H9 (cell line): ENCODE results near the gene NIPSNAP2. TPM values are rescaled to one million over a fixed set of nuclear protein-coding genes. Genes with fewer than 3 reads are reported as not detected.

Experiments used
- DNase-seq: peaks from one replicate; pipeline ENCODE4 v3.0.0-alpha.2; 2017
- H2AFZ ChIP-seq: one replicate; pipeline ENCODE4 v1.6.1; 2013; ENCODE audit warnings: mild to moderate bottlenecking, low read length, control low read depth, moderate library complexity
- H2AK5ac ChIP-seq: 2 replicates; pipeline ENCODE4 v1.6.1; 2013; ENCODE audit warnings: low read length, control low read depth, mixed read lengths; ENCODE audit not compliant: insufficient read length
- H2BK120ac ChIP-seq: one replicate; pipeline ENCODE4 v1.6.1; 2013; ENCODE audit warnings: low read depth, mild to moderate bottlenecking, low read length, control low read depth, inconsistent platforms; ENCODE audit not compliant: poor library complexity, severe bottlenecking
- H2BK12ac ChIP-seq: 2 replicates; pipeline ENCODE4 v1.6.1; 2013; ENCODE audit warnings: low read length, control low read depth, mixed read lengths, low read depth; ENCODE audit not compliant: insufficient read length
- H2BK15ac ChIP-seq: 2 replicates; pipeline ENCODE4 v1.6.1; 2013; ENCODE audit warnings: low read depth, low read length, control low read depth
- H2BK20ac ChIP-seq: one replicate; pipeline ENCODE4 v1.6.1; 2013; ENCODE audit warnings: low read depth, mild to moderate bottlenecking, low read length, control low read depth, inconsistent platforms; ENCODE audit not compliant: poor library complexity, severe bottlenecking
- H2BK5ac ChIP-seq: 2 replicates; pipeline ENCODE4 v1.6.1; 2013; ENCODE audit warnings: low read length, control low read depth, mixed read lengths; ENCODE audit not compliant: insufficient read length
- H3K14ac ChIP-seq: 2 replicates; pipeline ENCODE4 v1.6.1; 2013; ENCODE audit warnings: low read length, control low read depth; ENCODE audit not compliant: insufficient read depth
- H3K18ac ChIP-seq: 2 replicates; pipeline ENCODE4 v1.6.1; 2013; ENCODE audit warnings: low read depth, mild to moderate bottlenecking, mixed read lengths, low read length, control low read depth; ENCODE audit not compliant: insufficient read length
- H3K23ac ChIP-seq: 2 replicates; pipeline ENCODE4 v1.6.1; 2013; ENCODE audit warnings: low read length, control low read depth, mixed read lengths, low read depth; ENCODE audit not compliant: insufficient read length
- H3K23me2 ChIP-seq: 2 replicates; pipeline ENCODE4 v1.6.1; 2013; ENCODE audit warnings: low read depth, mild to moderate bottlenecking, mixed read lengths, low read length, control low read depth; ENCODE audit not compliant: insufficient read length, poor library complexity, severe bottlenecking
- H3K27ac ChIP-seq: 2 replicates; pipeline ENCODE4 v1.5.1; 2013; ENCODE audit warnings: low read length, control low read depth, mixed read lengths, low read depth; ENCODE audit not compliant: insufficient read length
- H3K27me3 ChIP-seq: 2 replicates; pipeline ENCODE4 v1.6.1; 2013; ENCODE audit warnings: low read length, control low read depth, inconsistent platforms; ENCODE audit not compliant: insufficient read depth
- H3K4ac ChIP-seq: 2 replicates; pipeline ENCODE4 v1.6.1; 2013; ENCODE audit warnings: low read depth, mild to moderate bottlenecking, control low read depth, inconsistent platforms, low read length, moderate library complexity
- H3K4me1 ChIP-seq: 2 replicates; pipeline ENCODE4 v1.6.1; 2013; ENCODE audit warnings: low read length, control low read depth, inconsistent platforms; ENCODE audit not compliant: insufficient read depth
- H3K4me2 ChIP-seq: 2 replicates; pipeline ENCODE4 v1.6.1; 2013; ENCODE audit warnings: low read length, control low read depth, mixed read lengths; ENCODE audit not compliant: insufficient read length, insufficient read depth
- H3K56ac ChIP-seq: 2 replicates; pipeline ENCODE4 v1.6.1; 2013; ENCODE audit warnings: low read depth, mild to moderate bottlenecking, mixed read lengths, low read length, control low read depth; ENCODE audit not compliant: insufficient read length
- H3K79me1 ChIP-seq: 2 replicates; pipeline ENCODE4 v1.6.1; 2013; ENCODE audit warnings: low read depth, mild to moderate bottlenecking, moderate library complexity, low read length, control low read depth, inconsistent platforms; ENCODE audit not compliant: insufficient read depth, poor library complexity, severe bottlenecking
- H3K79me2 ChIP-seq: 2 replicates; pipeline ENCODE4 v1.6.1; 2013; ENCODE audit warnings: low read length, control low read depth, inconsistent platforms; ENCODE audit not compliant: insufficient read depth
- H3K9ac ChIP-seq: 2 replicates; pipeline ENCODE4 v1.6.1; 2013; ENCODE audit warnings: low read length, control low read depth, mixed read lengths; ENCODE audit not compliant: insufficient read length; ENCODE audit errors: extremely low read depth
- H3K9me3 ChIP-seq: one replicate; pipeline ENCODE4 v1.6.1; 2013; ENCODE audit warnings: low read depth, low read length, inconsistent platforms; ENCODE audit not compliant: control insufficient read depth
- H3T11ph ChIP-seq: one replicate; pipeline ENCODE4 v1.6.1; 2013; ENCODE audit warnings: mild to moderate bottlenecking, low read length, control low read depth, inconsistent platforms
- H4K20me1 ChIP-seq: one replicate; pipeline ENCODE4 v1.6.1; 2013; ENCODE audit not compliant: control insufficient read depth, insufficient read length, insufficient read depth
- H4K5ac ChIP-seq: 2 replicates; pipeline ENCODE4 v1.6.1; 2013; ENCODE audit warnings: low read depth, mild to moderate bottlenecking, mixed read lengths, low read length, control low read depth; ENCODE audit not compliant: insufficient read length
- H4K8ac ChIP-seq: replicated peaks from 2 replicates; pipeline ENCODE4 v1.6.1; 2013; ENCODE audit warnings: low read length, control low read depth, mixed read lengths, low read depth; ENCODE audit not compliant: insufficient read length
- H4K91ac ChIP-seq: 2 replicates; pipeline ENCODE4 v1.6.1; 2013; ENCODE audit warnings: low read depth, mild to moderate bottlenecking, moderate library complexity, mixed read lengths, low read length, control low read depth; ENCODE audit not compliant: insufficient read length
- H3K27ac Mint-ChIP-seq, 3 experiments: 2 replicates in 2 of 3; 3 replicates in 1 of 3; pipeline ENCODE4 v1.8.0; 2020 to 2021; ENCODE audit warnings: mixed read lengths in 3 of 3, mild to moderate bottlenecking in 1 of 3, moderate library complexity in 1 of 3
- H3K27me3 Mint-ChIP-seq: 2 replicates; pipeline ENCODE4 v1.8.0; 2021; ENCODE audit warnings: low read depth, mild to moderate bottlenecking, moderate library complexity, mixed read lengths
- H3K36me3 Mint-ChIP-seq, 3 experiments: 2 replicates in 2 of 3; 3 replicates in 1 of 3; pipeline ENCODE4 v1.8.0; 2020 to 2021; ENCODE audit warnings: low read depth in 3 of 3, mixed read lengths in 3 of 3; ENCODE audit not compliant: insufficient read depth in 1 of 3
- H3K4me1 Mint-ChIP-seq, 2 experiments: 2 replicates each; pipeline ENCODE4 v1.8.0; 2020; ENCODE audit warnings: mixed read lengths in 2 of 2
- H3K4me3 Mint-ChIP-seq, 2 experiments: 2 replicates in 1 of 2; 3 replicates in 1 of 2; pipeline ENCODE4 v1.8.0; 2020 to 2021; ENCODE audit warnings: mild to moderate bottlenecking in 2 of 2, mixed read lengths in 2 of 2, moderate library complexity in 1 of 2
- H3K9me3 Mint-ChIP-seq, 2 experiments: 2 replicates in 1 of 2; 3 replicates in 1 of 2; pipeline ENCODE4 v1.8.0; 2020; ENCODE audit warnings: mild to moderate bottlenecking in 2 of 2, mixed read lengths in 2 of 2, moderate library complexity in 1 of 2
- WGBS: extraction: QIAGEN DNeasy Blood & Tissue Kit; methylation state at CpG from one replicate; pipeline ENCODE4 v1.1.7; 2013; ENCODE audit warnings: missing lambda C conversion rate, low lambda C conversion rate, mixed read lengths; ENCODE audit not compliant: insufficient read length; ENCODE audit errors: extremely low coverage; 5-methylcytosine and 5-hydroxymethylcytosine counted together
- total RNA-seq: library from RNA; stranded (reverse); gene quantifications from 2 replicates; pipeline ENCODE4 v1.2.1, GENCODE V29; 2021
- TF ChIP-seq, protein P1 (sequence below): fragments of 200-600 bp; sonication (generic); conservative IDR thresholded peaks from 3 replicates; pipeline ENCODE4 v1.8.0; 2021; ENCODE audit warnings: antibody characterized with exemption, mild to moderate bottlenecking

The NIPSNAP2 gene
- total RNA-seq, 1 experiment from 2014 or later: 40.7 TPM

DNA sequence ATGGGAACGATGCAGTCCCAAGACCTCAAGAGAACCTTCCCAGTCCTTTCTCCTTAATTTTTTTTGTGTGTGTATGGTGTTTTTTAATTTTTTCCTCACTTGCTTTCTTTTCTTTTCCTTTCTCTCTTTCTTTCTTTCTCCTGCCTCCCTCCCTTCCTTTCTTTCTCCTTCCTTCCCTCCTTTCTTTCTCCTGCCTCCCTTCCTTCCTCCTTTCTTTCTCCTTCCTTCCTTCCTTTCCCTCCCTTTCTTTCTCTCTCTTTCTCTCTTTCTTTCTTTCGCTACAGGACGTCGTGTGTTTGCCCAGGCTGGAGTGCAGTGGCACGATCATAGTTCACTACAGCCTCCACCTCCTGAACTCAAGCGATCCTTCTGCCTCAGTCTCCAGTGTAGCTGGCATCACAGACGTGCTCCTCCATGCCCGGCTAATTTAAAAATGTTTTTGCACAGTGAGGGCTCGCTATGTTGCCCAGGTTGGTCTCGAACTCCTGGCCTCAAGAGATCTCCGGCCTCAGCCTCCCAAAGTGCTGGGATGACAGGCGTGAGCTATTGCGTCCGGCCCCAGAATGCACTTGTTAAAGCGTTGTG, 709 bp upstream of the NIPSNAP2 start:
- H3K27ac ChIP-seq: no peak overlapping the region
- peaks cover 3% of the 10 kb centered on the region; the same call in 1 of the 2 replicates for H3K27me3 ChIP-seq
- no peak overlapping the region for H2BK5ac ChIP-seq
- no peak overlapping the region for H4K91ac ChIP-seq
- H3K23ac ChIP-seq: no peak overlapping the region
- no peak overlapping the region for H2BK120ac ChIP-seq
- H2BK15ac ChIP-seq: no peak overlapping the region
- H3K27ac Mint-ChIP-seq: no peak overlapping the region
- peak overlapping the region; percentile 45 to 73 for H3K4me3 Mint-ChIP-seq
- H3K14ac ChIP-seq: no peak overlapping the region
- H3K56ac ChIP-seq: no peak overlapping the region
- peaks cover under 1 to 13% (median 6%) of the 10 kb centered on the region in 3 experiments; a peak in 5 of 7 replicates for H3K36me3 Mint-ChIP-seq
- H3K4ac ChIP-seq: no peak overlapping the region
- no peak overlapping the region for H3K4me2 ChIP-seq
- no peak overlapping the region for H2AFZ ChIP-seq
- no peak overlapping the region for H4K8ac ChIP-seq
- no CpG with 5 or more reads among the region's 15 CpGs for WGBS
- peaks cover 0 to 3% of the 10 kb centered on the region in 2 experiments; a peak in 2 of 5 replicates for H3K9me3 Mint-ChIP-seq
- DNase-seq: no peak
- no peak overlapping the region for H4K5ac ChIP-seq
- no peaks in the 10 kb centered on the region for H3K23me2 ChIP-seq
- H2BK12ac ChIP-seq: no peak overlapping the region
- no peaks in the 10 kb centered on the region for H3K79me2 ChIP-seq
- no peak overlapping the region for H3T11ph ChIP-seq
- H3K9ac ChIP-seq: no peak overlapping the region
- no peaks in the 10 kb centered on the region for H3K9me3 ChIP-seq
- no peak overlapping the region for H3K18ac ChIP-seq
- peaks cover 9% of the 10 kb centered on the region in 2 experiments for H3K4me1 Mint-ChIP-seq
- no peak overlapping the region for H2AK5ac ChIP-seq
- H3K4me1 ChIP-seq: no peaks in the 10 kb centered on the region
- no peak overlapping the region for H2BK20ac ChIP-seq
- H3K27me3 Mint-ChIP-seq: peaks cover 30% of the 10 kb centered on the region
- no peaks in the 10 kb centered on the region for H4K20me1 ChIP-seq
- H3K79me1 ChIP-seq: no peaks in the 10 kb centered on the region
- TF ChIP-seq, protein P1, sequence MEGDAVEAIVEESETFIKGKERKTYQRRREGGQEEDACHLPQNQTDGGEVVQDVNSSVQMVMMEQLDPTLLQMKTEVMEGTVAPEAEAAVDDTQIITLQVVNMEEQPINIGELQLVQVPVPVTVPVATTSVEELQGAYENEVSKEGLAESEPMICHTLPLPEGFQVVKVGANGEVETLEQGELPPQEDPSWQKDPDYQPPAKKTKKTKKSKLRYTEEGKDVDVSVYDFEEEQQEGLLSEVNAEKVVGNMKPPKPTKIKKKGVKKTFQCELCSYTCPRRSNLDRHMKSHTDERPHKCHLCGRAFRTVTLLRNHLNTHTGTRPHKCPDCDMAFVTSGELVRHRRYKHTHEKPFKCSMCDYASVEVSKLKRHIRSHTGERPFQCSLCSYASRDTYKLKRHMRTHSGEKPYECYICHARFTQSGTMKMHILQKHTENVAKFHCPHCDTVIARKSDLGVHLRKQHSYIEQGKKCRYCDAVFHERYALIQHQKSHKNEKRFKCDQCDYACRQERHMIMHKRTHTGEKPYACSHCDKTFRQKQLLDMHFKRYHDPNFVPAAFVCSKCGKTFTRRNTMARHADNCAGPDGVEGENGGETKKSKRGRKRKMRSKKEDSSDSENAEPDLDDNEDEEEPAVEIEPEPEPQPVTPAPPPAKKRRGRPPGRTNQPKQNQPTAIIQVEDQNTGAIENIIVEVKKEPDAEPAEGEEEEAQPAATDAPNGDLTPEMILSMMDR: no peak
